ENCODE results near the gene CPAMD8. TPM values are rescaled to one million over a fixed set of nuclear protein-coding genes. Genes with fewer than 3 reads are reported as not detected.

The CPAMD8 gene
- total and polyA plus RNA-seq, 9 of the 15 experiments (the other 6 are each of a cell fraction or from before 2014, with no cell fraction given), result 0.20 to 2.1 (median 1.3) TPM

GRCh38 chr19:16886305-16886880 is 140.2 kb downstream of the CPAMD8 start (continued):
- TF ChIP-seq ZBTB11 (CRISPR knock-in tag; IDR thresholded peaks at IDR 0.05), result no peak
- TF ChIP-seq STAG1 (CRISPR knock-in tag; IDR thresholded peaks at IDR 0.05; ENCODE audit: borderline replicate concordance), result no peak
- TF ChIP-seq, protein P1, sequence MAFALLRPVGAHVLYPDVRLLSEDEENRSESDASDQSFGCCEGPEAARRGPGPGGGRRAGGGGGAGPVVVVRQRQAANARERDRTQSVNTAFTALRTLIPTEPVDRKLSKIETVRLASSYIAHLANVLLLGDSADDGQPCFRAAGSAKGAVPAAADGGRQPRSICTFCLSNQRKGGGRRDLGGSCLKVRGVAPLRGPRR (CRISPR knock-in tag; IDR thresholded peaks at IDR 0.05), result no peak
- no peak for TF ChIP-seq YBX1 (IDR thresholded peaks at IDR 0.05)
- TF ChIP-seq MAFK (IDR thresholded peaks at IDR 0.05; ENCODE audit: low read length), result no peak
- TF ChIP-seq, protein P2, sequence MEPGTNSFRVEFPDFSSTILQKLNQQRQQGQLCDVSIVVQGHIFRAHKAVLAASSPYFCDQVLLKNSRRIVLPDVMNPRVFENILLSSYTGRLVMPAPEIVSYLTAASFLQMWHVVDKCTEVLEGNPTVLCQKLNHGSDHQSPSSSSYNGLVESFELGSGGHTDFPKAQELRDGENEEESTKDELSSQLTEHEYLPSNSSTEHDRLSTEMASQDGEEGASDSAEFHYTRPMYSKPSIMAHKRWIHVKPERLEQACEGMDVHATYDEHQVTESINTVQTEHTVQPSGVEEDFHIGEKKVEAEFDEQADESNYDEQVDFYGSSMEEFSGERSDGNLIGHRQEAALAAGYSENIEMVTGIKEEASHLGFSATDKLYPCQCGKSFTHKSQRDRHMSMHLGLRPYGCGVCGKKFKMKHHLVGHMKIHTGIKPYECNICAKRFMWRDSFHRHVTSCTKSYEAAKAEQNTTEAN (CRISPR knock-in tag; IDR thresholded peaks at IDR 0.05), result no peak
- TF ChIP-seq CAMTA2 (CRISPR knock-in tag; conservative IDR thresholded peaks at IDR 0.05), result no peak
- TF ChIP-seq MAFG (tag; conservative IDR thresholded peaks at IDR 0.05), result no peak
- TF ChIP-seq GABPB2 (CRISPR knock-in tag; conservative IDR thresholded peaks at IDR 0.05), result 0 out of 2 replicates have a peak, but pooled peaks have one; percentile 11
- no peak for TF ChIP-seq ZC3H4 (CRISPR knock-in tag; IDR thresholded peaks at IDR 0.05; ENCODE audit: borderline replicate concordance)
- no peak for TF ChIP-seq PHTF2 (CRISPR knock-in tag; IDR thresholded peaks at IDR 0.05)
- no peak for TF ChIP-seq CCAR2 (IDR thresholded peaks at IDR 0.05; ENCODE audit: low read depth, low read length)
- TF ChIP-seq, protein P3, sequence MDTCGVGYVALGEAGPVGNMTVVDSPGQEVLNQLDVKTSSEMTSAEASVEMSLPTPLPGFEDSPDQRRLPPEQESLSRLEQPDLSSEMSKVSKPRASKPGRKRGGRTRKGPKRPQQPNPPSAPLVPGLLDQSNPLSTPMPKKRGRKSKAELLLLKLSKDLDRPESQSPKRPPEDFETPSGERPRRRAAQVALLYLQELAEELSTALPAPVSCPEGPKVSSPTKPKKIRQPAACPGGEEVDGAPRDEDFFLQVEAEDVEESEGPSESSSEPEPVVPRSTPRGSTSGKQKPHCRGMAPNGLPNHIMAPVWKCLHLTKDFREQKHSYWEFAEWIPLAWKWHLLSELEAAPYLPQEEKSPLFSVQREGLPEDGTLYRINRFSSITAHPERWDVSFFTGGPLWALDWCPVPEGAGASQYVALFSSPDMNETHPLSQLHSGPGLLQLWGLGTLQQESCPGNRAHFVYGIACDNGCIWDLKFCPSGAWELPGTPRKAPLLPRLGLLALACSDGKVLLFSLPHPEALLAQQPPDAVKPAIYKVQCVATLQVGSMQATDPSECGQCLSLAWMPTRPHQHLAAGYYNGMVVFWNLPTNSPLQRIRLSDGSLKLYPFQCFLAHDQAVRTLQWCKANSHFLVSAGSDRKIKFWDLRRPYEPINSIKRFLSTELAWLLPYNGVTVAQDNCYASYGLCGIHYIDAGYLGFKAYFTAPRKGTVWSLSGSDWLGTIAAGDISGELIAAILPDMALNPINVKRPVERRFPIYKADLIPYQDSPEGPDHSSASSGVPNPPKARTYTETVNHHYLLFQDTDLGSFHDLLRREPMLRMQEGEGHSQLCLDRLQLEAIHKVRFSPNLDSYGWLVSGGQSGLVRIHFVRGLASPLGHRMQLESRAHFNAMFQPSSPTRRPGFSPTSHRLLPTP (IDR thresholded peaks at IDR 0.05; ENCODE audit: borderline replicate concordance, extremely low read depth, insufficient read length), result no peak
- TF ChIP-seq DACH1 (IDR thresholded peaks at IDR 0.05; ENCODE audit: partially characterized antibody), result no peak
- TF ChIP-seq ZBTB7A (IDR thresholded peaks at IDR 0.05; ENCODE audit: borderline replicate concordance, control insufficient read depth, low read depth, low read length), result no peak
